ENCODE measurements around the gene KCNMB2.

DNA sequence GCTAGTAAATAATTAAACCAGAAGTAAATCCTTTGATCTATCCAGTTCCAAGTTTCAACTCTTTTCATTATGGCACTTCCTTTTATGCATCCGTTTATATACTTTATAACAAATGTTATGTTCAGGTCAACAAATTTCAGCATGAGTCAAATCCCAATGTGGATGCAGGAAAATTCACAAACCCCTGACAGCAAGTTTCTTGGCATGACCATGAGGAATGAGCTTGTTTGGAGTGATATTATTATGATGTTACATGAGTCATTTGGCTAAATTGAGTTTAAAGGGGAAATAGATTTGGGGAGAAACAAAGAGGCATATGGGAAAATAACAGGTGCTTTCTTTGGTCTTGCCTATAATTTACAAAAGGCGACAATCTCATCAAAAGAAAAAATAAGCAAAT lies 32.1 kb upstream of the KCNMB2 start:
- TF ChIP-seq, protein P1, sequence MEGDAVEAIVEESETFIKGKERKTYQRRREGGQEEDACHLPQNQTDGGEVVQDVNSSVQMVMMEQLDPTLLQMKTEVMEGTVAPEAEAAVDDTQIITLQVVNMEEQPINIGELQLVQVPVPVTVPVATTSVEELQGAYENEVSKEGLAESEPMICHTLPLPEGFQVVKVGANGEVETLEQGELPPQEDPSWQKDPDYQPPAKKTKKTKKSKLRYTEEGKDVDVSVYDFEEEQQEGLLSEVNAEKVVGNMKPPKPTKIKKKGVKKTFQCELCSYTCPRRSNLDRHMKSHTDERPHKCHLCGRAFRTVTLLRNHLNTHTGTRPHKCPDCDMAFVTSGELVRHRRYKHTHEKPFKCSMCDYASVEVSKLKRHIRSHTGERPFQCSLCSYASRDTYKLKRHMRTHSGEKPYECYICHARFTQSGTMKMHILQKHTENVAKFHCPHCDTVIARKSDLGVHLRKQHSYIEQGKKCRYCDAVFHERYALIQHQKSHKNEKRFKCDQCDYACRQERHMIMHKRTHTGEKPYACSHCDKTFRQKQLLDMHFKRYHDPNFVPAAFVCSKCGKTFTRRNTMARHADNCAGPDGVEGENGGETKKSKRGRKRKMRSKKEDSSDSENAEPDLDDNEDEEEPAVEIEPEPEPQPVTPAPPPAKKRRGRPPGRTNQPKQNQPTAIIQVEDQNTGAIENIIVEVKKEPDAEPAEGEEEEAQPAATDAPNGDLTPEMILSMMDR (IDR thresholded peaks at IDR 0.05): no peak
- no peak for TF ChIP-seq POLR2A (IDR thresholded peaks at IDR 0.05)

All from upper lobe of left lung (tissue), 4 donors.